Mammary epithelial cell (primary cell): ENCODE measurements around the gene PNMA1.

Experiments used
- EZH2 ChIP-seq: IDR thresholded peaks from 2 replicates; pipeline ENCODE4 v1.6.1; 2012; ENCODE audit warnings: low read length, inconsistent platforms, borderline replicate concordance
- TF ChIP-seq, protein P1 (sequence below), 2 donors: IDR thresholded peaks in 1 of 2; conservative IDR thresholded peaks in 1 of 2; 2 replicates each; pipeline ENCODE4 v1.5.1; 2011 to 2012; ENCODE audit warnings: inconsistent platforms in 2 of 2, low read length in 2 of 2, mild to moderate bottlenecking in 2 of 2, control low read depth in 1 of 2, low read depth in 1 of 2; ENCODE audit not compliant: insufficient read depth in 1 of 2; ENCODE audit errors: extremely low read depth in 1 of 2

DNA sequence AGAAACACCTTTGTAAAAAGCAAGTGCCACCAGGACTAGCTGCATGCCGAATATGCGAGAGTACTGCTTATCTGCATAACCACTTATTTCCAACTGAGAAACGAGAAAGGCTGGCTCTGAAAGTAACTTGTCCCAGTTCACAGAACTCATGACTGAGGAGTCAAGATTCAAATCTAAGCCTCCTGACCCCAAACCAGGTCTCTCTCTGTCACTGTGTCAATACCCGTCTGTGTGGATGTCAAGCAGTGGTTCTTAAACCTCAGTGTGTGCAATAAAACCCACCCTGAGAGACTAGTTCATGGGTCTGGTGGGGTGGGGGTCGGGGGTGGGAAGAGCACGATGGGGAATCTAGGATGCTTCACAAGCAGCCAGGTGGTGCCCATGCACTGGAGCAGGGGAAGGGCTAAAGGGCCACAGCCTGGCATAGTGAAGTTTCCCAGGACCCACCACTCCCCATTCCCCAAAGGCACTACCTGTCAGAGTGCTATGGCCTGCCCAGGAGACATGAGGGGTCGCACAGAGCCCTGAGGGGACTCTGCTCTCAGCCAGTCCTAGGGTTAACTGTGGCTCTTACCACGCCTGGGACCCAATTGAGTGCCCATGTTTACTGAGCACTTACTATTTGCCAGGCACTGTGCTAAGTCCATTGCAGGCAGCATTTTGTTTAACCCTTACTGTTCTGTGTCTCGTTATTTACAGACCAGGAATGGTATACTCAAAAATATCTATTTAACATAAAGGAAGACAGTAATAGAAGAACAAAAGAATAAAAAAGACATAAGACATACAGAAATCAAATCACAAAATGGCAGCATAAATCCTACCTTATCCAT, 33.4 kb upstream of the PNMA1 start:
- TF ChIP-seq, protein P1, sequence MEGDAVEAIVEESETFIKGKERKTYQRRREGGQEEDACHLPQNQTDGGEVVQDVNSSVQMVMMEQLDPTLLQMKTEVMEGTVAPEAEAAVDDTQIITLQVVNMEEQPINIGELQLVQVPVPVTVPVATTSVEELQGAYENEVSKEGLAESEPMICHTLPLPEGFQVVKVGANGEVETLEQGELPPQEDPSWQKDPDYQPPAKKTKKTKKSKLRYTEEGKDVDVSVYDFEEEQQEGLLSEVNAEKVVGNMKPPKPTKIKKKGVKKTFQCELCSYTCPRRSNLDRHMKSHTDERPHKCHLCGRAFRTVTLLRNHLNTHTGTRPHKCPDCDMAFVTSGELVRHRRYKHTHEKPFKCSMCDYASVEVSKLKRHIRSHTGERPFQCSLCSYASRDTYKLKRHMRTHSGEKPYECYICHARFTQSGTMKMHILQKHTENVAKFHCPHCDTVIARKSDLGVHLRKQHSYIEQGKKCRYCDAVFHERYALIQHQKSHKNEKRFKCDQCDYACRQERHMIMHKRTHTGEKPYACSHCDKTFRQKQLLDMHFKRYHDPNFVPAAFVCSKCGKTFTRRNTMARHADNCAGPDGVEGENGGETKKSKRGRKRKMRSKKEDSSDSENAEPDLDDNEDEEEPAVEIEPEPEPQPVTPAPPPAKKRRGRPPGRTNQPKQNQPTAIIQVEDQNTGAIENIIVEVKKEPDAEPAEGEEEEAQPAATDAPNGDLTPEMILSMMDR (conservative IDR thresholded peaks at IDR 0.05 in 1 of 2, IDR thresholded peaks at IDR 0.05 in 1 of 2; ENCODE audit: extremely low read depth in 1 of 2, insufficient read depth in 1 of 2, low read depth in 1 of 2, low read length in 2 of 2): no peak
- TF ChIP-seq EZH2: no peak
